ENCODE measurements around the gene MYL1.

MYL1 gene

GRCh38 chr2:210299866-210300373 lies 15.1 kb downstream of the MYL1 start:
- H3K36me3 Mint-ChIP-seq (ENCODE audit: low read depth) = no peaks in the 10 kb centered on the region
- H3K27ac Mint-ChIP-seq = no peak overlapping the region
- no peaks in the 10 kb centered on the region for H3K4me1 Mint-ChIP-seq (ENCODE audit: low read depth)
- H3K4me3 Mint-ChIP-seq = no peak overlapping the region
- intact Hi-C loops (cut with micrococcal nuclease) = no loop called here
- H3K9me3 Mint-ChIP-seq = no peaks in the 10 kb centered on the region
- no peaks in the 10 kb centered on the region for H3K27me3 Mint-ChIP-seq

DNA sequence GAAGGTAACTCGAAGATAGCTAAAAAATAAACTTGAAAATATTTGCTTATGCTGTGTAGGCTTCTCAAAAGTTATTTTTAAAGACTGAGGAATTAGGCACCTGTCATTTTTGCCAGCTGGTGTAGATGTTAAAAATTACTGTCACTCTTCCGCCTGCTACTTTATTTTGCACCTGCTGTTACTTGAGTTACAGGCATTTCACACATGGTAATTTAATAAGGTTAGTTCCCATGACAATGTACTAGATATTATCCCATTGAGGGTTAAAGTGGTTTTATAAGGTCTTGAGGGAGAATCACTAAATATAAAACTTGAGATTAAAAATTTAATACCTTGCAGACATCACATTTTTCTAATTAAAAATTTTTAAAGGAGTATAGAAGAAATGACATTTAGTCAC lies 26.6 kb downstream of the MYL1 start:
- no peaks in the 10 kb centered on the region for H3K36me3 Mint-ChIP-seq (ENCODE audit: low read depth)
- H3K4me3 Mint-ChIP-seq = no peak overlapping the region
- H3K4me1 Mint-ChIP-seq (ENCODE audit: low read depth) = no peaks in the 10 kb centered on the region
- no peak overlapping the region for H3K27ac Mint-ChIP-seq
- peaks cover 17% of the 10 kb centered on the region for H3K9me3 Mint-ChIP-seq
- no peaks in the 10 kb centered on the region for H3K27me3 Mint-ChIP-seq
- intact Hi-C loops (cut with micrococcal nuclease) = no loop called here

- H3K9me3 Mint-ChIP-seq = peaks cover 22% of the 10 kb centered on the region
- no peaks in the 10 kb centered on the region for H3K36me3 Mint-ChIP-seq (ENCODE audit: low read depth)
- no peak overlapping the region for H3K4me3 Mint-ChIP-seq
- H3K27ac Mint-ChIP-seq = no peak overlapping the region
- intact Hi-C loops (cut with micrococcal nuclease) = no loop called here
- H3K4me1 Mint-ChIP-seq (ENCODE audit: low read depth) = no peaks in the 10 kb centered on the region
- H3K27me3 Mint-ChIP-seq = no peaks in the 10 kb centered on the region
These were observed 27.7 kb downstream of the MYL1 start for GRCh38 chr2:210287301-210287700.

GRCh38 chr2:210286123-210286680 lies 28.8 kb downstream of the MYL1 start:
- Mint-ChIP-seq H3K9me3 (peaks cover 22% of the 10 kb centered on the region), H3K36me3 (ENCODE audit: low read depth) (no peaks in the 10 kb centered on the region), H3K4me1 (ENCODE audit: low read depth) (no peaks in the 10 kb centered on the region), H3K27ac (no peak overlapping the region), H3K4me3 (no peak overlapping the region), H3K27me3 (no peaks in the 10 kb centered on the region)
- intact Hi-C loops (cut with micrococcal nuclease) = no loop called here

DNA sequence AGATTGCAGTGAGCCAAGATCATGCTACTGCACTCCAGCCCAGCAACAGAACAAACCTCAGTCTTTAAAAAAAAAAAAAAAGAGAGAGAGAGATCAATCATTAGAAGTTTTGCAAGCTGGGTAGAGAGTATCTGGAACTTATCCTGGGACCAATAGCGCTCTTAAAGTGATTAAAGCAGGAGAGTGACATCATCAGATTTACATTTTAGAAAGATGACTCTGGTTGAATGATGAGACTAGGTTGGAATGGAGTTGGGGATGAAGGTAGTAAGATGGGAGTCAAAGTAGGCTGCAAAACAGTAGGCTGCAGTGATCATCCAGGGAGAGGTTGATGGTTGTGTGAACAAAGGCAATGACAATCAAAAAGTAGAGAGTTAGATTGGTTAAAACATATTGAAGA lies 37.8 kb downstream of the MYL1 start:
- no peak overlapping the region for H3K27ac Mint-ChIP-seq
- no peaks in the 10 kb centered on the region for H3K27me3 Mint-ChIP-seq
- intact Hi-C loops (cut with micrococcal nuclease) = no loop called here
- no peak overlapping the region for H3K4me3 Mint-ChIP-seq
- no peaks in the 10 kb centered on the region for H3K4me1 Mint-ChIP-seq (ENCODE audit: low read depth)
- no peaks in the 10 kb centered on the region for H3K9me3 Mint-ChIP-seq
- no peaks in the 10 kb centered on the region for H3K36me3 Mint-ChIP-seq (ENCODE audit: low read depth)

DNA sequence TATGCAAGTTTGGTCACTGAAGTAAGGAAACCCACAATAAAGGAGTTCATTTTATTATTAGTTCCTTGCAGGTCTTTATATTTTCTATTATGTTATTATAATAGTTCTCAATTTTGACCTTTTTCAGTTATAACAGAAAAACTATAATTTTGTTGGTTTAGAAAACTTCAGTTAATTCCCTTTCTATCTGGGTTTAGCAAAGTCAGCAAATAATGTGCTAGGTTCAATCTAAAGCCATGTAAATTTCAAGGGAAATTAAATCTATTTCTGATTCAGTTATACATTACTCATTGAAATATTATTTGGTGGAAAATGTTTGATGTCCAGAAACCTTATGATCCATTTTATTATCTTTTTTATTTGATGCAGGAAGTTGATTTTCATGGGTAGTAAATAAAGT lies 43.7 kb downstream of the MYL1 start:
- no peaks in the 10 kb centered on the region for H3K36me3 Mint-ChIP-seq (ENCODE audit: low read depth)
- H3K9me3 Mint-ChIP-seq = no peaks in the 10 kb centered on the region
- no peaks in the 10 kb centered on the region for H3K4me1 Mint-ChIP-seq (ENCODE audit: low read depth)
- no peak overlapping the region for H3K4me3 Mint-ChIP-seq
- no peaks in the 10 kb centered on the region for H3K27me3 Mint-ChIP-seq
- H3K27ac Mint-ChIP-seq = no peak overlapping the region
- intact Hi-C loops (cut with micrococcal nuclease) = no loop called here

DNA sequence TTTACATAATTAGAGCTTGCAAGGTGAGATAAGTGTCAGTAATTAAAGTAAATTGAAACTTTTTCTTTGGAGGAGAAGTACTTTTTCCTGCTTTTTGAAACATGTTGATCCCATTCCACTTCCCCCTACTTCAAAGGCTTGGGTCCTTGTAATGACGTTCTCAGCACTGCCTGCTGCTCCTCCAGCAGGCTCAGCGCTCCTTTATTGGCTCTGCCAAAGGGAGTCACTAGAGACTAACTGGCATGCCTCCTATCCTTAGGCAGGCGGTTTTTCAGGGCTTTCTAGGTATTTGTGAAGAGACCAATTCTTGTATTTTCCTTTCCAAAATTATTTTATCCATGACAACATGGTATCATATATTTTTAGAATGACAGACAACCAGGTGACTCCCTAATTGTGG lies 45.8 kb downstream of the MYL1 start:
- intact Hi-C loops (cut with micrococcal nuclease) = no loop called here
- H3K27me3 Mint-ChIP-seq = no peaks in the 10 kb centered on the region
- no peaks in the 10 kb centered on the region for H3K9me3 Mint-ChIP-seq
- no peaks in the 10 kb centered on the region for H3K4me1 Mint-ChIP-seq (ENCODE audit: low read depth)
- no peaks in the 10 kb centered on the region for H3K36me3 Mint-ChIP-seq (ENCODE audit: low read depth)
- H3K27ac Mint-ChIP-seq = no peak overlapping the region
- H3K4me3 Mint-ChIP-seq = no peak overlapping the region

- H3K4me1 Mint-ChIP-seq (ENCODE audit: low read depth) = no peaks in the 10 kb centered on the region
- H3K4me3 Mint-ChIP-seq = no peak overlapping the region
- no peaks in the 10 kb centered on the region for H3K36me3 Mint-ChIP-seq (ENCODE audit: low read depth)
- no peak overlapping the region for H3K27ac Mint-ChIP-seq
- no peaks in the 10 kb centered on the region for H3K9me3 Mint-ChIP-seq
- H3K27me3 Mint-ChIP-seq = no peaks in the 10 kb centered on the region
- intact Hi-C loops (cut with micrococcal nuclease) = no loop called here
These were observed 46.7 kb downstream of the MYL1 start for GRCh38 chr2:210268281-210268680.

GRCh38 chr2:210267698-210268097 lies 47.3 kb downstream of the MYL1 start:
- H3K4me3 Mint-ChIP-seq = no peak overlapping the region
- no peak overlapping the region for H3K27ac Mint-ChIP-seq
- no peaks in the 10 kb centered on the region for H3K36me3 Mint-ChIP-seq (ENCODE audit: low read depth)
- no peaks in the 10 kb centered on the region for H3K4me1 Mint-ChIP-seq (ENCODE audit: low read depth)
- H3K9me3 Mint-ChIP-seq = no peaks in the 10 kb centered on the region
- intact Hi-C loops (cut with micrococcal nuclease) = no loop called here
- H3K27me3 Mint-ChIP-seq = no peaks in the 10 kb centered on the region

DNA sequence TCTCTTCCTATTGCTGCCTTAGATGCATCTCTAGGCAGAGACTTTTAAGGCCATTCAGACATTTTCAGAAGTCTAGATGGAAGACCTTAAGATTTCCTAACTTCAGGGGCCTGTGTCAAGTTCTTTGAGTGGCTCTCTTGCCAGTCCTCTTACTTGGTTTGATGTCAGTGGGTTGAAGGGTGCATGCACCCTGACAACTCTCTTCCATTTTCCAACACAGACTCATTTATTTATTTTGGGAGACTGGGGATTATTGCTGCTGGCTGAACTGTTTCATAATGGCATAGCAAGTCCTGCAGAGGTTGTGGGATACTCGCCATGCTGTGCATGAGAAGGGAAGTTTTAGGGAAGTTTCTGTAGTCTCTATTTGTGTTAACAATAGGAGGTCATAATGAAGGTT lies 50.7 kb downstream of the MYL1 start:
- Mint-ChIP-seq H3K27ac (no peak overlapping the region), H3K4me1 (ENCODE audit: low read depth) (no peaks in the 10 kb centered on the region), H3K9me3 (no peaks in the 10 kb centered on the region), H3K36me3 (ENCODE audit: low read depth) (no peaks in the 10 kb centered on the region), H3K27me3 (no peaks in the 10 kb centered on the region), H3K4me3 (no peak overlapping the region)
- intact Hi-C loops (cut with micrococcal nuclease) = no loop called here

GRCh38 chr2:210263841-210264240 lies 51.1 kb downstream of the MYL1 start:
- H3K27ac Mint-ChIP-seq = no peak overlapping the region

GRCh38 chr2:210262036-210262435 lies 52.9 kb downstream of the MYL1 start:
- Mint-ChIP-seq H3K4me3 (no peak overlapping the region), H3K4me1 (ENCODE audit: low read depth) (no peaks in the 10 kb centered on the region), H3K27me3 (no peaks in the 10 kb centered on the region), H3K27ac (no peak overlapping the region), H3K36me3 (ENCODE audit: low read depth) (no peaks in the 10 kb centered on the region), H3K9me3 (no peaks in the 10 kb centered on the region)
- intact Hi-C loops (cut with micrococcal nuclease) = no loop called here

More at GRCh38 chr2:210263841-210264240, 51.1 kb downstream of the MYL1 start:
- no peaks in the 10 kb centered on the region for H3K4me1 Mint-ChIP-seq (ENCODE audit: low read depth)
- intact Hi-C loops (cut with micrococcal nuclease) = no loop called here
- no peaks in the 10 kb centered on the region for H3K36me3 Mint-ChIP-seq (ENCODE audit: low read depth)
- no peaks in the 10 kb centered on the region for H3K9me3 Mint-ChIP-seq
- H3K27me3 Mint-ChIP-seq = no peaks in the 10 kb centered on the region
- H3K4me3 Mint-ChIP-seq = no peak overlapping the region

- H3K36me3 Mint-ChIP-seq (ENCODE audit: low read depth) = no peaks in the 10 kb centered on the region
- no peaks in the 10 kb centered on the region for H3K4me1 Mint-ChIP-seq (ENCODE audit: low read depth)
- H3K27me3 Mint-ChIP-seq = no peaks in the 10 kb centered on the region
- no peak overlapping the region for H3K27ac Mint-ChIP-seq
- H3K9me3 Mint-ChIP-seq = no peaks in the 10 kb centered on the region
- intact Hi-C loops (cut with micrococcal nuclease) = no loop called here
- no peak overlapping the region for H3K4me3 Mint-ChIP-seq
These were observed 55.3 kb downstream of the MYL1 start for GRCh38 chr2:210259687-210260086.

- Mint-ChIP-seq H3K36me3 (ENCODE audit: low read depth) (no peaks in the 10 kb centered on the region), H3K4me1 (ENCODE audit: low read depth) (no peaks in the 10 kb centered on the region), H3K9me3 (no peaks in the 10 kb centered on the region), H3K4me3 (no peak overlapping the region), H3K27ac (no peak overlapping the region), H3K27me3 (no peaks in the 10 kb centered on the region)
- intact Hi-C loops (cut with micrococcal nuclease) = no loop called here
These were observed 62.0 kb downstream of the MYL1 start for GRCh38 chr2:210252699-210253606.

Measured in dendritic cell treated with granulocyte-macrophage colony-stimulating factor and Interleukin-4, amounts not matched to agents 40 ng/mL and 50 ng/mL, for 4 days (primary cell).